ENCODE data around the gene DHRS3.
"Not testable (repeated sequence)": the region's sequence is repeated elsewhere in the genome, so short reads cannot be mapped to it uniquely, and the experiment has no call there.

DHRS3 gene

DNA sequence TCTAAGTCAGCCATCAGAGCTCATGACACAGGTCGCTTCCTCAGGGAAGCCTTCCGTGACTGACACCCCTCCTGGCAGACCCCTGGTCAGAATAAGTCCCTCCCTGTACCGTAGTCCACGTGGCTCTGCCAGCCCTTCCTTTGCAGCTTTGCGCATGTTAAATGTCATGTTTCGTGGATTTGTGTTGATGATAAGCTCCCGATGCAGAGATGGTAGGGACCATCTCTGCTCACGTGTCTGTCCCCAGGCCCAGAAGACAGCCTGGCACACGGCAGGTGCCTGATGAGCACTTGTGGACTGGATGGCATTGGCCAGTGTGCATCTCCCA lies 75.9 kb downstream of the DHRS3 start:
- TF ChIP-seq, protein P1, sequence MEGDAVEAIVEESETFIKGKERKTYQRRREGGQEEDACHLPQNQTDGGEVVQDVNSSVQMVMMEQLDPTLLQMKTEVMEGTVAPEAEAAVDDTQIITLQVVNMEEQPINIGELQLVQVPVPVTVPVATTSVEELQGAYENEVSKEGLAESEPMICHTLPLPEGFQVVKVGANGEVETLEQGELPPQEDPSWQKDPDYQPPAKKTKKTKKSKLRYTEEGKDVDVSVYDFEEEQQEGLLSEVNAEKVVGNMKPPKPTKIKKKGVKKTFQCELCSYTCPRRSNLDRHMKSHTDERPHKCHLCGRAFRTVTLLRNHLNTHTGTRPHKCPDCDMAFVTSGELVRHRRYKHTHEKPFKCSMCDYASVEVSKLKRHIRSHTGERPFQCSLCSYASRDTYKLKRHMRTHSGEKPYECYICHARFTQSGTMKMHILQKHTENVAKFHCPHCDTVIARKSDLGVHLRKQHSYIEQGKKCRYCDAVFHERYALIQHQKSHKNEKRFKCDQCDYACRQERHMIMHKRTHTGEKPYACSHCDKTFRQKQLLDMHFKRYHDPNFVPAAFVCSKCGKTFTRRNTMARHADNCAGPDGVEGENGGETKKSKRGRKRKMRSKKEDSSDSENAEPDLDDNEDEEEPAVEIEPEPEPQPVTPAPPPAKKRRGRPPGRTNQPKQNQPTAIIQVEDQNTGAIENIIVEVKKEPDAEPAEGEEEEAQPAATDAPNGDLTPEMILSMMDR (IDR thresholded peaks at IDR 0.05): no peak
- no peaks in the 10 kb centered on the region for H3K4me1 ChIP-seq (ENCODE audit: control insufficient read depth in 1 of 2, insufficient read depth in 1 of 2, low read depth in 1 of 2, low read length in 1 of 2)
- H3K36me3 ChIP-seq: no peaks in the 10 kb centered on the region
- H3K27ac ChIP-seq: no peak overlapping the region
- no peaks in the 10 kb centered on the region for H3K9me3 ChIP-seq
- no peak overlapping the region for H3K4me3 ChIP-seq (ENCODE audit: low read depth in 1 of 2, low read length in 1 of 2)
- H3K27me3 ChIP-seq: peaks cover 15% of the 10 kb centered on the region

DNA sequence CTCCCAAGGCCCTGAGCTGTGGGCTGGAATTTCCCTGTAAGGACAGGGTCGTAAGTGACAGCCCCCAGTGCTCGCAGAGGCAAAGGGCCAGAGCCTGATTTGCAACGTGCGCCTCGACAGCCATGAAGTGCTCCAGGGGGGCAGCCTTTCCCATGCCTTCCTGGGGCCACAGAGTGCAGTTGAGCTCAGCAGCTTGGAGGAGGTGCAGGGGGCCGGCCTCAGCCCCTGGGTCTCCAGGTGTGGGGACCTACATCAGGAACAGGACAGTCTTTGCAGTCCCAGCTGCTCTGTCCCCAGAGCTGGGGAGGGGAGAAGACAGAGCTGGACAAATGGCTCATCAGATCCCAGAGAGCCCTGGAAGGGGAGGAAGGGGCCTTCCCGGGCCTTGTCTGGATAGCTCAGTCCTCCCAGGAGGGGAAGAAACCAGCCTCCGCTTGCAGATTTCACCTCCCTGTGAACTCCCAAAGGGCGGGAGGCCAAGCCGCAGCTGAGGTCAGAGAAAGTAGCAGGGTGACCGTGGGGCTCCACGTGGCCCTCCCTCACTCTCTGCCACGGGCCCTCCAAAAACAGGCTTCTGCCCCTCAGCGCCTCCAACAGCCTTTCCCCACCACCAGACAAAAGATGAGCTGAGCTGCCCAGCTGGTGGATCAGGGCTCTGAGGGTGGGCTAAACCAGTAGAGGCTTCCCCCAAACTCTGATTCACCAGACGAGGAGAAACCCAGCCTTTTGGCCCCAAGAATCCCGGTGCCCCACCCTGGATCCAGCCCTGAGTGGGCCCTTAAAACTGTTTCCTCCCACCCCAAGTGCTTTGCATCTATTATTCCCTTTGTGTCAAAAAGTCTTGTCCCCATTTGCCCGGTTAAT lies 76.5 kb downstream of the DHRS3 start:
- TF ChIP-seq, protein P1 (IDR thresholded peaks at IDR 0.05): no peak

DNA sequence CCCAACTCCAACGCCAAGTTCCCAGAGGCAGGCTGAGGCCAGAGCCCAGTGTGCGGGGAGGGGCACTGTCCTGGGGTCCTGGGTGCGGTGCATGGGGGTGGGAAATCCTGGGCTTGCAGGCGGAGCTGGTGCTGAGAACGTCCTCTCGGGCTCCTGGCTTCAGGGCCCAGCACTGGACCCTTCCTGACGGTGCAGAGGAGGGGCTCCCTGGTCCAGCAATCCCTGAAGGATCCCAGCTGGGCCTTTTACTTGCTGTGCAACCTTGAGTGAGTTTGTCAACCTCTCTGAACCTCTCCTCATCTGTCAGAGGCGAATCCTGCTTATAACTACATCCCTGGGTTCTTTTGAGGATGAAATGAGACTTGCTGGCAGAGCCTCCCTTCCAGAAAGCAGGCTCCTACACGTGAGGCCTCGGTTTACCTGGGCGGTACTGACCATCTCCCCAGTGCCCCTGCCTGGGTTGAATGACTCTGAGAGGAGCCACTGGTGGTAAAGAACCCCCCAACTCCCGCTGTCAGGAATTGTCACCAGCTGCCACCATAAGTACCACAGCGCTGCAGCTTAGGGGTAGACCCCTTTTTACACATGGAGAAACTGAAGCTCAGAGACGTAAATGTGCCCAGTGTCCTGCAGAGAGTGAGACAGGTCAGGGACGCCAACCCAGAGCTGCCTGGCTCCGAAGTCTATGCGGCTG lies 77.3 kb downstream of the DHRS3 start:
- Histone ChIP-seq H3K36me3 (no peaks in the 10 kb centered on the region), H3K27me3 (peaks cover 15% of the 10 kb centered on the region), H3K9me3 (no peaks in the 10 kb centered on the region), H3K4me1 (ENCODE audit: control insufficient read depth in 1 of 2, insufficient read depth in 1 of 2, low read depth in 1 of 2, low read length in 1 of 2) (no peaks in the 10 kb centered on the region), H3K4me3 (ENCODE audit: low read depth in 1 of 2, low read length in 1 of 2) (no peak overlapping the region), H3K27ac (no peak overlapping the region)
- TF ChIP-seq, protein P1 (IDR thresholded peaks at IDR 0.05): no peak

More for the DNA sequence above, 76.5 kb downstream of the DHRS3 start:
- Histone ChIP-seq H3K27me3 (peaks cover 15% of the 10 kb centered on the region), H3K4me1 (ENCODE audit: control insufficient read depth in 1 of 2, insufficient read depth in 1 of 2, low read depth in 1 of 2, low read length in 1 of 2) (no peaks in the 10 kb centered on the region), H3K9me3 (no peaks in the 10 kb centered on the region), H3K36me3 (no peaks in the 10 kb centered on the region), H3K4me3 (ENCODE audit: low read depth in 1 of 2, low read length in 1 of 2) (no peak overlapping the region), H3K27ac (no peak overlapping the region)

DNA sequence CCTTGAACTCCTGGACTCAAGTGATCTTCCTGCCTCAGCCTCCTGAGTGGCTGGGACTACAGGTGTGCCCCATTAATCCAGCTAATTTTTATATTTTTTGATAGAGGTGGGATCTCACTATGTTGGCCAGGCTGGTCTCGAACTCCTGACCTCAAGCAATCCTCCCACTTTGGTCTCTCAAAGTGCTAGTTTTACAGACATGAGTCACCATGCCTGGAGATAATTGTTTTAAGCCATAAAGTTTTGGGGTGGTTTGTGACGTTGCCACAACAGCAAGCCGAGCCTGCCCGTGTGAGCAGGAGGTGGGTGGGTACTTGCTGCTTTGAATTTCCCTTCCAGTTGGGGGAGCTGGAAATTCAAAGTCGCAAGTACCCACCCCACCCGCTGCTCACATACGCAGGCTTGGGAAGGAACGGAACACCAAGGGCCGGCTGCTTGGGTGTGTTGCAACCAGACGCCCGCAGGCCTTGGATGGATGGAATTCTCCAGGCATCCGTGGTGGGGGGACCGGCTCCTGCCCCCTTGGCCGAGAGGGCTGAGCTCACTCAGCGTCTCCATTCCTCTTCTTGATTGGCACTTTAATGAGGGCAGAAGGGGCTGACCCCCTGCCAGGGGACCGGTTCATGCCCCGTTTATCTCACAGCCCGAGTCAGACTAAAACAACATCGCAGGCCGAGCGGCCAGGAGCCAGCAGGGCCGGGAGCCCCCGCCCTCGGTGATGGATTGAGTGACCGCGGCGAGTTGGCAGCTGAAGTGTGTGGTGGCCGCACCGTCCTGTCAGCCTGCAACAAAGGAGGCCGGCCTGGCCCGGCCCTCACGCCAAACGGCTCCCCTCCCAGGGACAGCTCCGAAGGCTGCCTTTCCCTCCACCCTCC lies 78.1 kb downstream of the DHRS3 start:
- no peak overlapping the region for H3K4me3 ChIP-seq (ENCODE audit: low read depth in 1 of 2, low read length in 1 of 2)
- H3K27me3 ChIP-seq: peaks cover 15% of the 10 kb centered on the region
- no peaks in the 10 kb centered on the region for H3K9me3 ChIP-seq
- no peaks in the 10 kb centered on the region for H3K36me3 ChIP-seq
- TF ChIP-seq, protein P1 (IDR thresholded peaks at IDR 0.05): no peak
- H3K27ac ChIP-seq: no peak overlapping the region
- H3K4me1 ChIP-seq (ENCODE audit: control insufficient read depth in 1 of 2, insufficient read depth in 1 of 2, low read depth in 1 of 2, low read length in 1 of 2): no peaks in the 10 kb centered on the region

DNA sequence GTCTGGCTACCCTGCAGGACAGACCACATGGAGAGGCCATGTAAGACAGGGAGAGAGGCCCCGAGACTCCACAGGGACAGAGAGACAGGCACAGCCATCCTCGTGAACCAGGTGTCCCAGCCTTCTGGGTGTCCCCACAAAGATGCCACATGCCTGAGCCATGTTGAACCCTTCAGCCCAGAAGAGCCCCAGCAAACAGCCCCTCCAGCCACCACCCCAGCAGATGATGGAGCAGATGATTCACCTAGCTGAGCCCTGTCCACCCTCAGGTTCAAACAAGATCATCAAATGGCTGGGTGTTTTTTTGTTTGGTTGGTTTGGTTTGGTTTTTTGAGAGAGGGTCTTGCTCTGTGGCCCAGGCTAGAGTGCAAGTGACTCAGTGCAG lies 78.7 kb downstream of the DHRS3 start:
- TF ChIP-seq, protein P1 (IDR thresholded peaks at IDR 0.05): no peak
- H3K27me3 ChIP-seq: peaks cover 15% of the 10 kb centered on the region

GRCh38 chr1:12538536-12538935 lies 79.5 kb downstream of the DHRS3 start:
- not testable (repeated sequence) for H3K4me3 ChIP-seq (ENCODE audit: low read depth in 1 of 2, low read length in 1 of 2); H3K36me3 ChIP-seq; H3K4me1 ChIP-seq (ENCODE audit: control insufficient read depth in 1 of 2, insufficient read depth in 1 of 2, low read depth in 1 of 2, low read length in 1 of 2); H3K9me3 ChIP-seq; H3K27ac ChIP-seq
- peaks cover 15% of the 10 kb centered on the region for H3K27me3 ChIP-seq

More for the DNA sequence above, 78.7 kb downstream of the DHRS3 start:
- Histone ChIP-seq H3K36me3 (no peaks in the 10 kb centered on the region), H3K4me1 (ENCODE audit: control insufficient read depth in 1 of 2, insufficient read depth in 1 of 2, low read depth in 1 of 2, low read length in 1 of 2) (no peaks in the 10 kb centered on the region), H3K27ac (no peak overlapping the region), H3K9me3 (no peaks in the 10 kb centered on the region), H3K4me3 (ENCODE audit: low read depth in 1 of 2, low read length in 1 of 2) (no peak overlapping the region)

Measured in neutrophil (primary cell).